Kidney epithelial cell (primary cell): ENCODE results near the gene INS. TPM values are rescaled to one million over a fixed set of nuclear protein-coding genes. Genes with fewer than 3 reads are reported as not detected.
A peak's percentile ranks its signal among the peaks of the same experiment; 100 is the strongest.

Source experiments
- DNase-seq: peaks from one replicate; pipeline ENCODE4 v3.0.0-alpha.2; 2010; ENCODE audit warnings: low read depth
- H3K27me3 ChIP-seq: 2 replicates; pipeline ENCODE4 v1.6.0; 2011; ENCODE audit warnings: low read length; ENCODE audit not compliant: control insufficient read depth, insufficient read depth
- H3K36me3 ChIP-seq: 2 replicates; pipeline ENCODE4 v1.5.1; 2011; ENCODE audit warnings: low read length; ENCODE audit not compliant: control insufficient read depth, insufficient read depth
- H3K4me3 ChIP-seq: 2 replicates; pipeline ENCODE4 v1.5.1; 2011; ENCODE audit warnings: low read depth, mild to moderate bottlenecking, control low read depth, low read length
- total RNA-seq: library from RNA; depleted of rRNA; stranded (reverse); fragments of >200 nt; gene quantifications from 2 replicates; pipeline ENCODE4 v1.2.3, GENCODE V29; 2015
- TF ChIP-seq, protein P1 (sequence below): IDR thresholded peaks from 2 replicates; pipeline ENCODE4 v1.5.1; 2011; ENCODE audit warnings: mild to moderate bottlenecking, moderate library complexity, low read length, control low read depth, inconsistent platforms; ENCODE audit not compliant: insufficient read depth, poor library complexity, severe bottlenecking

The INS gene
- total RNA-seq, 1 donor from 2014 or later = not detected

DNA sequence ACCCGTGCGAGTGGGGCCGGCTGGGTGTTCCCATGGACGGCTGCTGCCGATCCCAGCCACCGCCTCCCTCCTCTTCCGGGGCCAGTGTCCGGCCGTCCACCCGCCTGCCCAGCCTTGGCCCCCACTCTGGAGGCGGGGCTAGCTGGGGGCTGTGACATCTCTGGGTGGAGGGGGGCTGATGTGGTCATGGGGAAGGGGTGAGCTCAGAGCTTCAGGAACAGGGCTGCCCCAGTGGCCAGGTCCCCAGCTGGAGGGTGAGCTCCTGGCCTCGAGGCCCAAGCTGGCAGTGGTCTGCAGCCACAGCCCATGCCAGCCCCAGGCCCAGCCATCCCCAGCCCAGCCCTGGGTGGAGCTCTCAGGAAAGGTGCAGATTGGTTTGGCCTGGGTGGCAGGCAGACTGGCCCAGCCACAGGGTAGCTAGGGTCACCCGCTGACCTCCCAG lies 2.7 kb downstream of the INS start:
- TF ChIP-seq, protein P1, sequence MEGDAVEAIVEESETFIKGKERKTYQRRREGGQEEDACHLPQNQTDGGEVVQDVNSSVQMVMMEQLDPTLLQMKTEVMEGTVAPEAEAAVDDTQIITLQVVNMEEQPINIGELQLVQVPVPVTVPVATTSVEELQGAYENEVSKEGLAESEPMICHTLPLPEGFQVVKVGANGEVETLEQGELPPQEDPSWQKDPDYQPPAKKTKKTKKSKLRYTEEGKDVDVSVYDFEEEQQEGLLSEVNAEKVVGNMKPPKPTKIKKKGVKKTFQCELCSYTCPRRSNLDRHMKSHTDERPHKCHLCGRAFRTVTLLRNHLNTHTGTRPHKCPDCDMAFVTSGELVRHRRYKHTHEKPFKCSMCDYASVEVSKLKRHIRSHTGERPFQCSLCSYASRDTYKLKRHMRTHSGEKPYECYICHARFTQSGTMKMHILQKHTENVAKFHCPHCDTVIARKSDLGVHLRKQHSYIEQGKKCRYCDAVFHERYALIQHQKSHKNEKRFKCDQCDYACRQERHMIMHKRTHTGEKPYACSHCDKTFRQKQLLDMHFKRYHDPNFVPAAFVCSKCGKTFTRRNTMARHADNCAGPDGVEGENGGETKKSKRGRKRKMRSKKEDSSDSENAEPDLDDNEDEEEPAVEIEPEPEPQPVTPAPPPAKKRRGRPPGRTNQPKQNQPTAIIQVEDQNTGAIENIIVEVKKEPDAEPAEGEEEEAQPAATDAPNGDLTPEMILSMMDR = no peak
- no peak for DNase-seq
- H3K36me3 ChIP-seq = no peaks in the 10 kb centered on the region
- peaks cover 47% of the 10 kb centered on the region for H3K27me3 ChIP-seq
- H3K4me3 ChIP-seq = no peak overlapping the region

DNA sequence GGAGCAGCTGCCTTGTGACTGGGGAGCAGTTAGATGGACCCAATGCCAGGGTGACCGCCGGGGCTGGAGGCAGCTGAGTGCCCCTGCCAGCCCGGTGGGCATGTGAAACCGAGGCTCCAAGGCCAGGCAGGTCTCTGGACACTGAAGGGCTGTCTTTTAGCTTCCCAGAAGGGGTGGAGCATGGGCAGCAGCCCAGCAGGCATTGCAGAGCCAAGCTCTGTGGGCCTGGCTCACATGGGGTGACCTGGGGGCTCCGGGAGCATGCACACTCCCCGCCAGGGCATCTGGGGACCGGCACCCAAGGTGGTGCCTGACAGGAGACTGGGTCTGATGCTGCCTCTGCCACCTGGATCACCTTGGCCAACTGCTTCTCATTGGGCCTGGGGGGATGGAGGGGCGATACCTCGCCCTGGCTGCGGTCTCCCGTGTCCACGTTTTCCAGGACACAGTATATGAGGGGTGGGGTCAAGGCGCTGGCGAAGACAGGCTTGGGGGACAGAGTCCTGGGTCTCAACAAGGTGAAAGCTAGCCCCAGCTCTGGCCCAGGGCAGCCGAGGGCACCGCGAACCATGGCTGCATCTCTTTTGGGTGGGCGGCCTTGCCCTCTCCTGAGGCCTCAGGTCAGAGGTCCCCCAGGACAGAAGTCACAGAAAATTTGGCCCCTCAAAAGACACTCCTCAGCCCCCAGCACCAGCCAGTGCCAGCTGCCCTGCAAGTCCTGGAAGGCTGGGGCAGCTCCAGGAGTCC lies 3.5 kb downstream of the INS start:
- Histone ChIP-seq H3K27me3 (peaks cover 47% of the 10 kb centered on the region), H3K36me3 (no peaks in the 10 kb centered on the region), H3K4me3 (no peak overlapping the region)
- no peak for DNase-seq
- TF ChIP-seq, protein P1 = no peak

DNA sequence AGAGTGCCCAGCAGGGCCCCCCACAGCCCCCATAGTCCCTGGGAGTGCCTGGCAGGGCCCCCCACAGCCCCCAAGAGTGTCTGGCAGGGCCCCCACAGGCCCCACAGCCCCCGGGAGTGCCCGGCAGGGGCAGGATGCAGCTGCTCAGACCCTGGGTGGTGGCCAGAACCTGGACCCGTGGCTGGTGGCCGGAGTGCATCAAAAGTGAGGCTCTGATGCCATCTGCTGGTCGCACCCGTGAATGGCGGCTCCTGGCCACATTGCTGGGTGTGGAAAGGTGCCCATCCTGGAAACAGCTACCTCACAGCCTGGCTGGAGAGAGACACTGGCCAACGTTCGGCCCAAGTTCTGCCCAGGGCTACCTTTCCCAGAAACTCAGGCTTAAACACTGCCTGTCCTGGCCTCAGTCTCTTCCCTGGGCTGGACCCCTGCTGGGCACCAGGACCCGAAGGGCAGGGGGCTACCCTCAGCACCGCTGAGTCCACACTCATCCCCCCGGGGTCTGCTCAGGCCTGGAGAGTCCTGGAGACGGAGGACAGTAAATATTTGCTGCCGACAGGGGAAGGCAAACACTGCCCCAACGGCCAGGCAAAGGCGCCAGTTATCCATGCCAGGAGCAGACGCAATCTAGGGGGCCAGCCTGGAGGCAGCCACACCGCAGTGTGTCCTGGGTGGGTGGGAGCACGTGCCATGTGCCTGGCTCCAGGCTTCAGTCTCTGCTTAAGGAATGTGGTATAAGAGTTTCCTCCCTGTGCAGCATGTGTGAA lies 4.4 kb downstream of the INS start:
- Histone ChIP-seq H3K4me3 (no peak overlapping the region), H3K36me3 (no peaks in the 10 kb centered on the region), H3K27me3 (peaks cover 44% of the 10 kb centered on the region)
- TF ChIP-seq, protein P1 = peak; percentile 88
- DNase-seq = no peak

DNA sequence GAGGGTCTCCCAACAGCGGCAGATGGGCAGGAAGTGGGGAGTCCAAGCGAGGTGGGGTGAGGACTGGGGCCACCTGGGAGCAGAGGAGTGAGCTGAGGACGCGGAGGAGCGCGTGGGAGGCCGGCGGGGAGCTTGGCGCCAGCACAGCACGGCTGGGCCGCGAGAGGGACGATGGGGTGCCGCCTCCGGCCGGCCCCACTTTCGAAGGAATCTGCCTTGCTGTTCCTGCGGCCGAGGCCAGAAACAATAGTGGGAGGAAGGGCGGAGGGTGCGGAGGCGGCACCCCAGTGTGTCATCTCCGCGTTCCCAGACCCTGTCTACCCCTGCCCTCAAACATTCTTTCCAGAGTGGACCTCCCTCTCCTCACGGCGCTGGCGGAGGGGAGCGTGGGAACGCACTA lies 5.5 kb downstream of the INS start:
- peaks cover 49% of the 10 kb centered on the region for H3K27me3 ChIP-seq

DNA sequence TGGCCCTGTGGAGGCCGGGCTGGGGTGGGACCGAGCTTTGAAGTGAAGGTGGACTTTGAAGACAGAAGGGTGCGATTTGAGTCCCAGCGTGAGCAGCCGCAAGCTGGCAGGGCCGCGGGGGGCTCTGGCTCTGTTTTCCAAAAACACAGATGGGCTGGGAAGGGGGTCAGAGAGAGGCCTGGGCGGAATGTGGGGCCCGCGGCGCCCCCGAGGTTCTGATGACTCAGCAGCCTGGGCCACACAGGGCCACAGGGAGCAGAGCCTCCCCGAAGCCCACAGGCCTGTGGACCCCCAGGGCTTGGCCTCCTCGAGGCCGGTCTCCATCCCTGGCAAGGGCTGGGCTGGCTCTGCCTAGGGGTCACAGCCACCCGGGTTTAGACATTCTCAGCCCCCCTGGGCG lies 6.1 kb downstream of the INS start:
- Histone ChIP-seq H3K4me3 (no peak overlapping the region), H3K36me3 (no peaks in the 10 kb centered on the region), H3K27me3 (peaks cover 49% of the 10 kb centered on the region)
- no peak for DNase-seq
- TF ChIP-seq, protein P1 = no peak

More for the DNA sequence above, 5.5 kb downstream of the INS start:
- no peak for DNase-seq
- TF ChIP-seq, protein P1 = no peak
- no peak overlapping the region for H3K4me3 ChIP-seq
- no peaks in the 10 kb centered on the region for H3K36me3 ChIP-seq
